AG09309 (cell line): Measurements from ENCODE around the gene WNT9B.

Experiments used
- DNase-seq: peaks from one replicate; pipeline ENCODE4 v3.0.0-alpha.2; 2010; ENCODE audit warnings: low read depth
- H3K4me3 ChIP-seq: 2 replicates; pipeline ENCODE4 v1.5.1; 2011; ENCODE audit warnings: mild to moderate bottlenecking, low read depth, low read length, moderate library complexity; ENCODE audit not compliant: control insufficient read depth
- CTCF ChIP-seq: IDR thresholded peaks from 2 replicates; pipeline ENCODE4 v1.5.1; 2011; ENCODE audit warnings: mild to moderate bottlenecking, low read depth, low read length, inconsistent platforms; ENCODE audit not compliant: insufficient read depth, control insufficient read depth; ENCODE audit errors: missing control alignments

Gene WNT9B

GRCh38 chr17:46898860-46899259 lies 47.5 kb downstream of the WNT9B start:
- DNase-seq, result no peak
- no peak for TF ChIP-seq CTCF
- H3K4me3 ChIP-seq, result no peak overlapping the region

GRCh38 chr17:46901291-46901690 lies 49.9 kb downstream of the WNT9B start:
- no peak overlapping the region for H3K4me3 ChIP-seq
- no peak for TF ChIP-seq CTCF
- no peak for DNase-seq

DNA sequence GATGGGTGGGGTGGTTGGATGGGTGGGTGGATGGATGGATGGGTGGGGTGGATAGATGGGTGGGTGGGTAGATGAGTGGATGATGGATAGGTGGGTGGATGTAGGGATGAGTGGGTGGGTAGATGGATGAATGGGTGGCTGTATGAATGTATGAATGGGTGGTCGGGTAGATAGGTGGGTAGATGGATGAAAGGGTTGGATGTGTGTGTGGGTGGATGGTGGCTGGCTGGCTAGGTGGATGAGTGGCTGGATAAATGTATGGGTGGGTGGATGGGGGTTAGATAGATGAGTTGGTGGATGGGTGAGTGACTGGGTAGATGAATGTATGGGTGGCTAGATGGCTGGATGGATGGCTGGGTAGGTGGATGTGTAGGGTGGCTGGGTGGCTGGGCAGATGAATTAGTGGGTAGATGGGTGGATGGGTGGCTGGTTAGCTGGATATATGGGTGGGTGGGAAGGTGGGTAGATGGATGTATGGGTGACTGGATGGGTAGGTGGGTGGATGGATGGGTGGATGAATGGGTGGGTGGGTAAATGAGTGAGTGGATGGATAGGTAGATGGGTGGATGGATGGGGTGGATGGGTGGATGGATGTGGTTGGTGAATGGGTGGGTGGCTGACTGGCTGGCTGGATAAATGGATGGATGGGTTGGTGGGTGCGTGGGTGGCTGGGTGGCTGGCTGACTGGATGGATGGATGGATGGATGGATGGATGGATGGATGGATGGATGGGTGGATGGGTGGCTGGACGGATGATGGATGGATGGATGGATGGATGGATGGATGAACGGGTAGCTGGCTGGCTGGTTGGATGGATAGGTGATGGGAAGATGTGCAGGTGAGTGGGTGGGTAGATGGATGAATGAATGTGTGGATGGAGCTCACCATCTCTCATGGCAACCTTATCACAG lies 52.6 kb downstream of the WNT9B start:
- no peak for DNase-seq
- H3K4me3 ChIP-seq, result no peak overlapping the region
- TF ChIP-seq CTCF, result no peak

DNA sequence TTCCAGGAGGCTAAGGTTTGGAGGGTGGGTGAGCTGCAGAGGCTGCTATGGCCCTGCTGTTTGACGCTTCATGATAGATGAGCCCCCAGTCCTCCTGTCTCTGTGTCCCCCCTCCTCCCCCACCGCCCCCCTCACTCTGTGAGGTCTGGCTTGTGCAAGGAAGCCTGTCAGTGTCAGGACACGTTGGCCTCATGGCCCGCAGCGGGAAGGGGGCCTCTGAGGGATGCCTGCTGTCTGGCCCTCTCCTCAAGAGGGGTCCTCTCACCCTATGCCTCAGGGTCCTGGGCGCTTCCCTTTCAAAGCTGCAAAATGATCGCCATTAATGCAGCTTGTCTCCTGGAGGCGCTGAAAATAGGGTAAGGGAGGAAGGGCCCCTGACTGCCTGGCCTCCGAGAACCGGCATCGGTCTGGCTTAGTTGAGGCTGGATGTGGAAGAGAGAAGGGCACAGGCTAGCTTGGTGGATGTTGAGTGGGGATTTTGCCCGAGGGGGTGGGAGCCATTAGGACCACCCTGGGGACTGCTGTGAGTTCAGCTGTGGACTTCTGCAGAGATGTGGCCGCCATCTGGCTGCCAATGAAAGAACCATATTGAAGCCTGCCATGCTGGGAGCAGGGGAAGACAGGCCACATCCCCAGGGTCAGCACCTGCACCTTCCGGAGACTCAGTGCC lies 56.8 kb downstream of the WNT9B start:
- no peak overlapping the region for H3K4me3 ChIP-seq
- no peak for TF ChIP-seq CTCF
- DNase-seq, result no peak

DNA sequence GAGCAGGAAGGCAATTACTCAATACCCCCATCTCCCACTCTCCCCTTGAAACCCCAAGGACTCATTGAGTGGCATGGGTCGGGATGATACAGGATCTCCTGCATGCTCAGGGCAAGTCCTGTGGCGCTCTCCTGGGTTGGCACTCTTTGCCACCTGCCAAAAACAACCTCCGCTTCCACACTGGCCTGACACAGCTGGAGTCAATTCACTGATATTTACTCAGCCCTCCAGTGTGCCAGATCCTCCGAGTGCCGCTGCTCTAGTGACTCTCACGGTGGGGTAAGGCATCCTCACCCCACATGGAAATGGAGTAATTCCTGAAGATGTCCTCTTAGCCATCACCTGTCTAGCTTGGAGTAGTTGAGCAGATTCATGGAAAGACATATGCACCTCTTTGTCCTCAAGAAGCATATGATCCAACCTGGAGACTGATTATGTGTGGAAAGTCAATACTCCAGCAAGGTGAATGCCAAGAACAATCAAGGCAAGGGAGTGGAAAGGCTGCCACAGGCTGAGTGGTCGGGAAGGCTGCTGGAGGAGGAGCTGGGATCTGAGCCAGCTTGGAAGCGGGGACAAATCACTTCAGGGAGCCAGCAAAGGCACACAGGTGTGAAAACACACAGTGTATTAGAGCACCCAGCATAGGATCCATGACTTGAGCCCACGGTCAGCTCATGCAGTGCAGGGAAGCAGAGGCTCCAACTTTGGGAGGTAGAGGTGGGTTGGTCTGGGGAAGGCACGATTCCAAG lies 59.0 kb downstream of the WNT9B start:
- H3K4me3 ChIP-seq, result no peak overlapping the region
- no peak for TF ChIP-seq CTCF
- no peak for DNase-seq

- DNase-seq, result no peak
- no peak overlapping the region for H3K4me3 ChIP-seq
- no peak for TF ChIP-seq CTCF
Observed at GRCh38 chr17:46911311-46911710, 59.9 kb downstream of the WNT9B start.
